Gastroesophageal sphincter (tissue), 4 donors: ENCODE measurements around the gene CCDC195. TPM values are rescaled to one million over a fixed set of nuclear protein-coding genes. Genes with fewer than 3 reads are reported as not detected.
"Not testable (repeated sequence)": the region's sequence is repeated elsewhere in the genome, so short reads cannot be mapped to it uniquely, and the experiment has no call there.

Experiments
- ATAC-seq: fragments of 150-250 bp; one replicate; pipeline ENCODE4 v1.9.1; 2016; ENCODE audit warnings: mild to moderate bottlenecking, moderate library complexity
- H3K27ac ChIP-seq, 4 donors: fragments of 200-600 bp; sonication (generic) in 3 of 4; 1 replicate in 3 of 4; 2 replicates in 1 of 4; pipeline ENCODE4 v1.5.1; 2016 to 2019
- H3K27me3 ChIP-seq: fragments of 200-600 bp; sonication (generic); one replicate; pipeline ENCODE4 v1.5.1; 2019
- H3K36me3 ChIP-seq, 2 donors: fragments of 200-600 bp; sonication (generic); one replicate each; pipeline ENCODE4 v1.5.1; 2019; ENCODE audit warnings: control low read depth in 1 of 2
- H3K4me1 ChIP-seq, 3 donors: fragments of 200-600 bp; sonication (generic); 1 replicate in 2 of 3; 2 replicates in 1 of 3; pipeline ENCODE4 v1.5.1; 2016 to 2019; ENCODE audit warnings: control low read depth in 2 of 3
- H3K4me3 ChIP-seq, 2 donors: fragments of 200-600 bp; sonication (generic); one replicate each; pipeline ENCODE4 v1.5.1; 2019; ENCODE audit warnings: mild to moderate bottlenecking in 1 of 2, moderate library complexity in 1 of 2
- H3K9me3 ChIP-seq, 3 donors: fragments of 200-600 bp; sonication (generic); one replicate each; pipeline ENCODE4 v1.5.1; 2017 to 2019; ENCODE audit warnings: control low read depth in 2 of 3
- EP300 ChIP-seq: sonication (generic); formaldehyde crosslinking; IDR thresholded peaks from one replicate; pipeline ENCODE4 v1.6.1; 2017; ENCODE audit warnings: antibody characterized with exemption, mild to moderate bottlenecking
- POLR2A ChIP-seq, 2 donors: fragments of 450-650 bp; IDR thresholded peaks; one replicate each; pipeline ENCODE4 v1.6.1; 2017; ENCODE audit warnings: antibody characterized with exemption in 2 of 2, mild to moderate bottlenecking in 2 of 2, moderate library complexity in 1 of 2
- POLR2AphosphoS5 ChIP-seq: sonication (generic); formaldehyde crosslinking; IDR thresholded peaks from one replicate; pipeline ENCODE4 v1.6.1; 2017; ENCODE audit warnings: antibody characterized with exemption
- WGBS, 2 donors: methylation state at CpG; one replicate each; pipeline ENCODE4 v1.1.5; 2018; ENCODE audit warnings: low coverage in 1 of 2; 5-methylcytosine and 5-hydroxymethylcytosine counted together
- total RNA-seq, 4 donors: library from RNA; depleted of rRNA; stranded (reverse); fragments of >200 nt; gene quantifications; one replicate each; pipeline ENCODE4 v1.1.0, GENCODE V29; 2016
- TF ChIP-seq, protein P1 (sequence below), 4 experiments: fragments of 200-600 bp in 2 of 4; fragments of 450-650 bp in 2 of 4; sonication (generic) in 1 of 4; IDR thresholded peaks; one replicate each; pipeline ENCODE4 v1.5.1; 2017 to 2019; ENCODE audit warnings: antibody characterized with exemption in 4 of 4, mild to moderate bottlenecking in 2 of 4, moderate library complexity in 2 of 4

The CCDC195 gene
- total RNA-seq, 4 donors from 2014 or later: not detected

- TF ChIP-seq POLR2A (IDR thresholded peaks at IDR 0.05): no peak
- TF ChIP-seq, protein P1, sequence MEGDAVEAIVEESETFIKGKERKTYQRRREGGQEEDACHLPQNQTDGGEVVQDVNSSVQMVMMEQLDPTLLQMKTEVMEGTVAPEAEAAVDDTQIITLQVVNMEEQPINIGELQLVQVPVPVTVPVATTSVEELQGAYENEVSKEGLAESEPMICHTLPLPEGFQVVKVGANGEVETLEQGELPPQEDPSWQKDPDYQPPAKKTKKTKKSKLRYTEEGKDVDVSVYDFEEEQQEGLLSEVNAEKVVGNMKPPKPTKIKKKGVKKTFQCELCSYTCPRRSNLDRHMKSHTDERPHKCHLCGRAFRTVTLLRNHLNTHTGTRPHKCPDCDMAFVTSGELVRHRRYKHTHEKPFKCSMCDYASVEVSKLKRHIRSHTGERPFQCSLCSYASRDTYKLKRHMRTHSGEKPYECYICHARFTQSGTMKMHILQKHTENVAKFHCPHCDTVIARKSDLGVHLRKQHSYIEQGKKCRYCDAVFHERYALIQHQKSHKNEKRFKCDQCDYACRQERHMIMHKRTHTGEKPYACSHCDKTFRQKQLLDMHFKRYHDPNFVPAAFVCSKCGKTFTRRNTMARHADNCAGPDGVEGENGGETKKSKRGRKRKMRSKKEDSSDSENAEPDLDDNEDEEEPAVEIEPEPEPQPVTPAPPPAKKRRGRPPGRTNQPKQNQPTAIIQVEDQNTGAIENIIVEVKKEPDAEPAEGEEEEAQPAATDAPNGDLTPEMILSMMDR (IDR thresholded peaks at IDR 0.05): no peak
- no peak for TF ChIP-seq EP300
- no peak for TF ChIP-seq POLR2AphosphoS5
- Histone ChIP-seq H3K4me1 (no peaks in the 10 kb centered on the region), H3K36me3 (no peaks in the 10 kb centered on the region), H3K27ac (no peak overlapping the region), H3K9me3 (peaks cover 0 to 13% (median 0%) of the 10 kb centered on the region in 3 donors), H3K4me3 (no peak overlapping the region), H3K27me3 (no peaks in the 10 kb centered on the region)
- no peak for ATAC-seq
- 84% methylated on average over 4 to 9 of the region's 12 CpGs for WGBS, 2 donors
Observed at GRCh38 chr2:224668123-224668909, 47.8 kb downstream of the CCDC195 start.

DNA sequence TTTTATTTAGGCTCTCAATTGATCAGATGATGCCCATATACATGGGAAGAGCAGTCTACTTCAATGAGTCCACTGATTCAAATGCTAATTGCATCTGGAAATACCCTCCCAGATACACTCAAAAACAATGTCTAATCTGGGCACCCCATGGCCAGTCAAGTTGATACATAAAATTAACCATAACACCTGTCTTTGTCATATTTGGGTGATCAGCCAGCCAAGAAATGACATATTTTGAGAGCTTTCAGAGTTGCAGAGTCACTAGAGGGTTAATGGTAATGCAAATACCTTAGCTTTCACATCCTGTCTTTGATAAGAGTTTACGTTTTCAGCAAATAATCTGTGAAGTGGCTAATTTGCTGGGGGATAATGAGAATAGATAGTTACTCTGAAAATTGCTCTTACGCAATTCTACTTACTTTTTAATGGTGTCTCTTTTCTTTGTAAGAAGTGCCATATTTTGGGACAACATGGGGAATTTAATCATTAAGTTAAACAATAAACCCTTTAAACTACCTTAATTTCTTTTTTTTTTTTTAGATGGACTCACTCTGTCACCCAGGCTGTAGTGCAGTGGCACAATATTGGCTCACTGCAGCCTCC lies 49.1 kb downstream of the CCDC195 start:
- H3K27me3 ChIP-seq: no peaks in the 10 kb centered on the region
- no peaks in the 10 kb centered on the region for H3K36me3 ChIP-seq
- ATAC-seq: no peak
- no peak for TF ChIP-seq EP300
- TF ChIP-seq POLR2AphosphoS5: no peak
- TF ChIP-seq POLR2A (IDR thresholded peaks at IDR 0.05): no peak
- TF ChIP-seq, protein P1 (IDR thresholded peaks at IDR 0.05): no peak
- no peak overlapping the region for H3K27ac ChIP-seq
- no peaks in the 10 kb centered on the region for H3K4me1 ChIP-seq
- H3K9me3 ChIP-seq: peaks cover 0 to 22% (median 0%) of the 10 kb centered on the region in 3 donors
- H3K4me3 ChIP-seq: no peak overlapping the region
- 61 to 63% methylated on average over 2 of the region's 2 CpGs for WGBS, 2 donors

GRCh38 chr2:224663322-224663721 lies 52.8 kb downstream of the CCDC195 start:
- peaks cover 0 to 22% (median 0%) of the 10 kb centered on the region in 3 donors for H3K9me3 ChIP-seq
- 40 to 64% methylated on average over 1 to 2 of the region's 2 CpGs for WGBS, 2 donors
- H3K4me1 ChIP-seq, H3K27me3 ChIP-seq, ATAC-seq, H3K36me3 ChIP-seq, H3K4me3 ChIP-seq, H3K27ac ChIP-seq: not testable (repeated sequence)

DNA sequence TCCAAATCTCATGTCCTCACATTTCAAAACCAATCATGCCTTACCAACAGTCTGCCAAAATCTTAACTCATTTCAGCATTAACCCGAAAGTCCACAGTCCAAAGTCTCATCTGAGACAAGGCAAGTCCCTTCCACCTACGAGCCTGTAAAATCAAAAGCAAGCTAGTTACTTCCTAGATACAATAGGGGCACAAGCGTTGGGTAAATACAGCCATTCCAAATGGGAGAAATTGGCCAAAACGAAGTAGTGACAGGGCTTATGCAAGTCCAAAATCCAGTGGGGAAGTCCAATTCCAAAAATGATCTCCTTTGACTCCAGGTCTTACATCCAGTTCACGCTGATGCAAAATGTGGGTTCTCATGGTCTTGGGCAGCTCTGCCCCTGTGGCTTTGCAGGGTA lies 54.5 kb downstream of the CCDC195 start:
- not testable (repeated sequence) for H3K4me1 ChIP-seq, H3K27me3 ChIP-seq, H3K4me3 ChIP-seq, ATAC-seq, H3K36me3 ChIP-seq, H3K27ac ChIP-seq
- H3K9me3 ChIP-seq: peaks cover 0 to 22% (median 0%) of the 10 kb centered on the region in 3 donors
- WGBS, 2 donors: 77 to 80% methylated on average over 1 to 5 of the region's 5 CpGs

- H3K9me3 ChIP-seq: peaks cover 0 to 31% (median 0%) of the 10 kb centered on the region in 3 donors
- WGBS, 2 donors: 84 to 87% methylated on average over 4 to 6 of the region's 6 CpGs
- no peaks in the 10 kb centered on the region for H3K36me3 ChIP-seq
- no peaks in the 10 kb centered on the region for H3K27me3 ChIP-seq
- TF ChIP-seq, protein P1 (IDR thresholded peaks at IDR 0.05): no peak
- TF ChIP-seq EP300: no peak
- no peak for TF ChIP-seq POLR2AphosphoS5
- TF ChIP-seq POLR2A (IDR thresholded peaks at IDR 0.05): no peak
- H3K4me1 ChIP-seq: no peaks in the 10 kb centered on the region
- no peak for ATAC-seq
- H3K4me3 ChIP-seq: no peak overlapping the region
- H3K27ac ChIP-seq: no peak overlapping the region
Observed at GRCh38 chr2:224659714-224660113, 56.5 kb downstream of the CCDC195 start.
